Kidney epithelial cell (primary cell): ENCODE measurements around the gene ARFGAP1. TPM values are rescaled to one million over a fixed set of nuclear protein-coding genes. Genes with fewer than 3 reads are reported as not detected.

Experiments
- DNase-seq: peaks from one replicate; pipeline ENCODE4 v3.0.0-alpha.2; 2010; ENCODE audit warnings: low read depth
- H3K27me3 ChIP-seq: 2 replicates; pipeline ENCODE4 v1.6.0; 2011; ENCODE audit warnings: low read length; ENCODE audit not compliant: control insufficient read depth, insufficient read depth
- H3K36me3 ChIP-seq: 2 replicates; pipeline ENCODE4 v1.5.1; 2011; ENCODE audit warnings: low read length; ENCODE audit not compliant: control insufficient read depth, insufficient read depth
- H3K4me3 ChIP-seq: 2 replicates; pipeline ENCODE4 v1.5.1; 2011; ENCODE audit warnings: low read depth, mild to moderate bottlenecking, control low read depth, low read length
- CTCF ChIP-seq: IDR thresholded peaks from 2 replicates; pipeline ENCODE4 v1.5.1; 2011; ENCODE audit warnings: mild to moderate bottlenecking, moderate library complexity, low read length, control low read depth, inconsistent platforms; ENCODE audit not compliant: insufficient read depth, poor library complexity, severe bottlenecking
- total RNA-seq: library from RNA; depleted of rRNA; stranded (reverse); fragments of >200 nt; gene quantifications from 2 replicates; pipeline ENCODE4 v1.2.3, GENCODE V29; 2015

Gene ARFGAP1
- total RNA-seq, 1 donor from 2014 or later = 109 TPM

GRCh38 chr20:63329331-63330083 is 56.9 kb downstream of the ARFGAP1 start:
- TF ChIP-seq CTCF = no peak
- peaks cover 7% of the 10 kb centered on the region for H3K27me3 ChIP-seq
- DNase-seq = no peak
- H3K4me3 ChIP-seq = no peak overlapping the region
- H3K36me3 ChIP-seq = no peaks in the 10 kb centered on the region

- no peak for TF ChIP-seq CTCF
- no peak for DNase-seq
- peaks cover 7% of the 10 kb centered on the region for H3K27me3 ChIP-seq
- H3K36me3 ChIP-seq = no peaks in the 10 kb centered on the region
- H3K4me3 ChIP-seq = no peak overlapping the region
Measured at GRCh38 chr20:63330084-63330760, 57.6 kb downstream of the ARFGAP1 start.

- DNase-seq = no peak
- Histone ChIP-seq H3K36me3 (no peaks in the 10 kb centered on the region), H3K27me3 (peaks cover 7% of the 10 kb centered on the region), H3K4me3 (no peak overlapping the region)
- no peak for TF ChIP-seq CTCF
Measured at GRCh38 chr20:63330940-63331339, 58.3 kb downstream of the ARFGAP1 start.

- H3K27me3 ChIP-seq = peaks cover 12% of the 10 kb centered on the region
- no peak overlapping the region for H3K4me3 ChIP-seq
- TF ChIP-seq CTCF = no peak
- no peaks in the 10 kb centered on the region for H3K36me3 ChIP-seq
- no peak for DNase-seq
Measured at GRCh38 chr20:63331741-63332400, 59.3 kb downstream of the ARFGAP1 start.

- H3K4me3 ChIP-seq = no peak overlapping the region
- peaks cover 12% of the 10 kb centered on the region for H3K27me3 ChIP-seq
- no peak for DNase-seq
- no peak for TF ChIP-seq CTCF
- no peaks in the 10 kb centered on the region for H3K36me3 ChIP-seq
Measured at GRCh38 chr20:63332488-63333240, 60.1 kb downstream of the ARFGAP1 start.
